ENCODE data around the gene SLA2. TPM values are rescaled to one million over a fixed set of nuclear protein-coding genes. Genes with fewer than 3 reads are reported as not detected.

Gene SLA2
- total RNA-seq, 1 experiment from 2014 or later: 0.13 TPM

GRCh38 chr20:36605399-36606157 lies 40.4 kb downstream of the SLA2 start, which contains the start of gene RAB5IF:
RAB5IF (plus strand) TSS chr20:36605779; CDS start chr20:36605952, 173 bp downstream.
- Histone ChIP-seq H3K27me3 (ENCODE audit: control insufficient read depth, insufficient read depth, low read length) (no peaks in the 10 kb centered on the region), H3K27ac (ENCODE audit: low read length) (peak within 1 kb of the TSS; percentile 89), H3K9me3 (ENCODE audit: control insufficient read depth, insufficient read depth, low read depth, low read length) (no peaks in the 10 kb centered on the region), H3K36me3 (ENCODE audit: control insufficient read depth, insufficient read depth, low read length) (peaks cover 10% of the 10 kb centered on the region; the same call in 1 of the 2 replicates), H3K4me3 (ENCODE audit: low read depth in 2 of 2, low read length in 2 of 2) (peak within 1 kb of the TSS; percentile 97), H3K4me1 (ENCODE audit: control insufficient read depth, insufficient read depth, low read length) (peaks cover 7% of the 10 kb centered on the region; the same call in 1 of the 2 replicates)
- no TSS peak for BruUV-seq (replicated peaks)
- POLR2A ChIA-PET: interaction anchor here (0.5 to 0.7 kb wide), 5 partner anchors 38 to 500 kb away, joined by 3 to 7 read pairs (median 4); no protein-coding TSS in a partner anchor
- CTCF ChIA-PET: interaction anchor here (0.5 to 1.3 kb wide), 4 partner anchors 11 to 335 kb away, joined by 3 to 8 read pairs (median 6); no protein-coding TSS in a partner anchor
- intact Hi-C loops (cut with micrococcal nuclease; ENCODE audit: unreplicated experiment): no loop called here
- peak; percentile 99 for ATAC-seq
- in situ Hi-C loops (cut with HindIII; ENCODE audit: low pct_unique_long_range_greater_than_20kb, low sequenced_read_pairs): no loop called here
- peak; percentile 98 for DNase-seq (ENCODE audit: low read depth, low spot score)
- peak; percentile 56; the same call in 1 of the 2 replicates for TF ChIP-seq SIN3A (IDR thresholded peaks at IDR 0.05; ENCODE audit: borderline replicate concordance, insufficient read depth, low read depth, low read length)
- TF ChIP-seq CTCF (IDR thresholded peaks at IDR 0.05): peak; percentile 95
- peak in 1 of 2 experiments; percentile 70; a peak in 1 of 4 replicates for TF ChIP-seq REST (IDR thresholded peaks at IDR 0.05; ENCODE audit: insufficient read depth in 1 of 2, low read depth in 2 of 2, low read length in 1 of 2)
- peak; percentile 89 for TF ChIP-seq TCF7L2 (IDR thresholded peaks at IDR 0.05; ENCODE audit: low read depth, low read length)
- TF ChIP-seq POLR2AphosphoS5 (IDR thresholded peaks at IDR 0.05; ENCODE audit: low read depth, low read length): peak; percentile 86

DNA sequence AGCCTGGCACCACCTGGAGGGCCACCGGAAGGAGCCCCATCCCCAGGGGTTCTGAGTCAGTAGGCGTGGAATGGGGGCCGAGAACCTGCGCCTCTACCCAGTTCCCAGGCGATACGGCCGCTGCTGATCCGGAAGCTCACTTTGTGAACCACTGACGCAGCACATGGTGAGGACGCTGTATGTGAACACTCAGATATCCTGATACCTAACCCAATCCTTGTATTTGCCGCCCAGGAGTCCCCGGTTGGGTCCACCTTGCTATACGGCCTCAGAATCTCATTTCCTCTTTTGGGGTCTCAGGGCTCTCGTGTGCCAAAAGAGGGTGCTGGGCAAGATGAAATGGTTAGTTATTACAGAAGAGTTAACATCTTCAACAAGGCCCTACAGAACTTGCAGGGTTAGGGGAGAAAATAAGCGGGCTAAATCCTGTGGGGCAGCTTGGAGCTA lies 41.0 kb downstream of the SLA2 start:
- Histone ChIP-seq H3K9me3 (ENCODE audit: control insufficient read depth, insufficient read depth, low read depth, low read length) (no peaks in the 10 kb centered on the region), H3K4me1 (ENCODE audit: control insufficient read depth, insufficient read depth, low read length) (peaks cover 7% of the 10 kb centered on the region; the same call in 1 of the 2 replicates), H3K36me3 (ENCODE audit: control insufficient read depth, insufficient read depth, low read length) (peaks cover 10% of the 10 kb centered on the region; the same call in 1 of the 2 replicates), H3K27ac (ENCODE audit: low read length) (peak overlapping the region; percentile 89), H3K27me3 (ENCODE audit: control insufficient read depth, insufficient read depth, low read length) (no peaks in the 10 kb centered on the region), H3K4me3 (ENCODE audit: low read depth in 2 of 2, low read length in 2 of 2) (peak overlapping the region; percentile 97)
- TF ChIP-seq POLR2AphosphoS5 (IDR thresholded peaks at IDR 0.05; ENCODE audit: low read depth, low read length): no peak
- no peak for TF ChIP-seq TCF7L2 (IDR thresholded peaks at IDR 0.05; ENCODE audit: low read depth, low read length)
- no peak for TF ChIP-seq SIN3A (IDR thresholded peaks at IDR 0.05; ENCODE audit: borderline replicate concordance, insufficient read depth, low read depth, low read length)
- no peak for TF ChIP-seq CTCF (IDR thresholded peaks at IDR 0.05)
- no peak for TF ChIP-seq REST (IDR thresholded peaks at IDR 0.05; ENCODE audit: insufficient read depth in 1 of 2, low read depth in 2 of 2, low read length in 1 of 2)
- ATAC-seq (peak; percentile 27), DNase-seq (ENCODE audit: low read depth, low spot score) (no peak)
- CTCF ChIA-PET: interaction anchor here (0.5 to 1.3 kb wide), 5 partner anchors 11 to 142 kb away, joined by 3 to 9 read pairs (median 4); no protein-coding TSS in a partner anchor
- BruUV-seq (replicated peaks): TSS peak; percentile 96
- in situ Hi-C loops (cut with HindIII; ENCODE audit: low pct_unique_long_range_greater_than_20kb, low sequenced_read_pairs) (no loop called here), intact Hi-C loops (cut with micrococcal nuclease; ENCODE audit: unreplicated experiment) (no loop called here)
- POLR2A ChIA-PET: interaction anchor here (0.6 to 0.7 kb wide), 2 partner anchors 38 to 46 kb away, joined by 7 read pairs; no protein-coding TSS in a partner anchor
